Omental fat pad (tissue), 4 donors: Measurements from ENCODE around the gene TLDC2. TPM values are rescaled to one million over a fixed set of nuclear protein-coding genes. Genes with fewer than 3 reads are reported as not detected.
A peak's percentile ranks its signal among the peaks of the same experiment; 100 is the strongest.

Source experiments
- ATAC-seq: fragments of 150-250 bp; one replicate; pipeline ENCODE4 v1.9.1; 2016; ENCODE audit warnings: mild to moderate bottlenecking, moderate library complexity; ENCODE audit not compliant: low FRiP score
- DNase-seq: peaks from one replicate; pipeline ENCODE4 v3.0.0-alpha.2; 2019; ENCODE audit warnings: low spot score
- total RNA-seq, 4 donors: library from RNA; depleted of rRNA; stranded (reverse); fragments of >200 nt; gene quantifications; one replicate each; pipeline ENCODE4 v1.1.0, GENCODE V29; 2016
- TF ChIP-seq, protein P1 (sequence below), 3 donors: fragments of 450-650 bp; IDR thresholded peaks; one replicate each; pipeline ENCODE4 v1.5.1; 2016 to 2017; ENCODE audit warnings: antibody characterized with exemption in 3 of 3, mild to moderate bottlenecking in 3 of 3, moderate library complexity in 2 of 3

The TLDC2 gene
- under 1 TPM in 1 of 4 donors, not detected in 3; 0.63 TPM for total RNA-seq

GRCh38 chr20:36875702-36876472 lies at the start of gene TLDC2:
TSS of gene TLDC2 (plus strand) at chr20:36876138. CDS start at chr20:36876175, 37 bp downstream.
- TF ChIP-seq, protein P1, sequence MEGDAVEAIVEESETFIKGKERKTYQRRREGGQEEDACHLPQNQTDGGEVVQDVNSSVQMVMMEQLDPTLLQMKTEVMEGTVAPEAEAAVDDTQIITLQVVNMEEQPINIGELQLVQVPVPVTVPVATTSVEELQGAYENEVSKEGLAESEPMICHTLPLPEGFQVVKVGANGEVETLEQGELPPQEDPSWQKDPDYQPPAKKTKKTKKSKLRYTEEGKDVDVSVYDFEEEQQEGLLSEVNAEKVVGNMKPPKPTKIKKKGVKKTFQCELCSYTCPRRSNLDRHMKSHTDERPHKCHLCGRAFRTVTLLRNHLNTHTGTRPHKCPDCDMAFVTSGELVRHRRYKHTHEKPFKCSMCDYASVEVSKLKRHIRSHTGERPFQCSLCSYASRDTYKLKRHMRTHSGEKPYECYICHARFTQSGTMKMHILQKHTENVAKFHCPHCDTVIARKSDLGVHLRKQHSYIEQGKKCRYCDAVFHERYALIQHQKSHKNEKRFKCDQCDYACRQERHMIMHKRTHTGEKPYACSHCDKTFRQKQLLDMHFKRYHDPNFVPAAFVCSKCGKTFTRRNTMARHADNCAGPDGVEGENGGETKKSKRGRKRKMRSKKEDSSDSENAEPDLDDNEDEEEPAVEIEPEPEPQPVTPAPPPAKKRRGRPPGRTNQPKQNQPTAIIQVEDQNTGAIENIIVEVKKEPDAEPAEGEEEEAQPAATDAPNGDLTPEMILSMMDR (IDR thresholded peaks at IDR 0.05): no peak
- DNase-seq: no peak
- ATAC-seq: peak; percentile 20

- TF ChIP-seq, protein P1 (IDR thresholded peaks at IDR 0.05): no peak
- no peak for DNase-seq
- no peak for ATAC-seq
Observed at GRCh38 chr20:36826554-36827244, 49.2 kb upstream of the TLDC2 start.

GRCh38 chr20:36827541-36828279 lies 48.2 kb upstream of the TLDC2 start:
- TF ChIP-seq, protein P1 (IDR thresholded peaks at IDR 0.05): no peak
- no peak for DNase-seq
- ATAC-seq: peak; percentile 43

- TF ChIP-seq, protein P1 (IDR thresholded peaks at IDR 0.05): no peak
- DNase-seq: no peak
Observed at GRCh38 chr20:36830791-36831691, 44.9 kb upstream of the TLDC2 start.

DNA sequence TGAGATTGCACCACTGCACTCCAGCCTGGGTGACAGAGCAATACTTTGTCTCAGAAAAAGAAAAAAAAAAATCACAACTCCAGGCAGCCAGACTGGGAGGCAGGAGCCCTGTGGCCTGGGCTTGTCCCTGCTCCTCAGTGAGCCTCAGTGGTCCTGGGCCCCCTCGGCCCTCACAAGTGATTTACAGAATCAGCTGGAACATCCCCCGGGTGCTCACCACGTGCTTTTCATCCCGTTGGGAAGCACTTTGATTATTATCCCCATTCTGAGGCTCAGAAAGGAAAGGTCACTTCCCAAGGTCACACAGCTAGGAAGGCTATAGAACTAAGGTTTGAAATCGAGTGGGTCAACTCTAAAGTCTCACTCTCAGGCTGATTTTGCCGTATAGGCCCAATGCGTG lies 43.1 kb upstream of the TLDC2 start:
- no peak for DNase-seq
- no peak for ATAC-seq
- TF ChIP-seq, protein P1 (IDR thresholded peaks at IDR 0.05): no peak

More at GRCh38 chr20:36830791-36831691, 44.9 kb upstream of the TLDC2 start:
- ATAC-seq: peak; percentile 33
